Liver (tissue), 9 donors: ENCODE data around the gene TNIP3. TPM values are rescaled to one million over a fixed set of nuclear protein-coding genes. Genes with fewer than 3 reads are reported as not detected.
"Not testable (repeated sequence)": the region's sequence is repeated elsewhere in the genome, so short reads cannot be mapped to it uniquely, and the experiment has no call there.

Experiments
- DNase-seq: peaks from one replicate; pipeline ENCODE4 v3.0.0-alpha.2; 2017; ENCODE audit warnings: low spot score
- H3K27ac ChIP-seq, 2 donors: one replicate each; pipeline ENCODE4 v1.7.0; 2013; ENCODE audit warnings: inconsistent platforms in 2 of 2, low read length in 2 of 2, control low read depth in 1 of 2, low read depth in 1 of 2, mild to moderate bottlenecking in 1 of 2
- H3K27me3 ChIP-seq, 4 donors: one replicate each; pipeline versions ENCODE4 v1.6.1 to v1.7.0; 2013; ENCODE audit warnings: low read length in 3 of 4, inconsistent platforms in 1 of 4, mild to moderate bottlenecking in 1 of 4, moderate library complexity in 1 of 4; ENCODE audit not compliant: control insufficient read depth in 4 of 4, insufficient read depth in 4 of 4
- H3K36me3 ChIP-seq, 4 donors: one replicate each; pipeline versions ENCODE4 v1.6.1 to v1.7.0; 2013; ENCODE audit warnings: low read length in 3 of 4, mild to moderate bottlenecking in 3 of 4, low read depth in 1 of 4, moderate library complexity in 1 of 4; ENCODE audit not compliant: control insufficient read depth in 4 of 4, insufficient read depth in 3 of 4
- H3K4me1 ChIP-seq, 4 donors: one replicate each; pipeline versions ENCODE4 v1.6.1 to v1.7.0; 2013; ENCODE audit warnings: low read length in 3 of 4, mild to moderate bottlenecking in 3 of 4, moderate library complexity in 1 of 4; ENCODE audit not compliant: control insufficient read depth in 4 of 4, insufficient read depth in 4 of 4
- H3K4me3 ChIP-seq, 3 donors: one replicate each; pipeline versions ENCODE4 v1.6.1 to v1.7.0; 2013; ENCODE audit warnings: low read length in 3 of 3, control low read depth in 1 of 3, low read depth in 1 of 3, mild to moderate bottlenecking in 1 of 3
- H3K9ac ChIP-seq, 2 donors: one replicate each; pipeline ENCODE4 v1.7.0; 2013; ENCODE audit warnings: low read length in 2 of 2, mild to moderate bottlenecking in 2 of 2, moderate library complexity in 2 of 2, control low read depth in 1 of 2, low read depth in 1 of 2
- H3K9me3 ChIP-seq, 4 donors: one replicate each; pipeline versions ENCODE4 v1.6.1 to v1.7.0; 2013; ENCODE audit warnings: low read length in 3 of 4; ENCODE audit not compliant: control insufficient read depth in 4 of 4
- ATF3 ChIP-seq: IDR thresholded peaks from 2 replicates; pipeline ENCODE4 v1.6.1; 2016; ENCODE audit warnings: antibody characterized with exemption
- CTCF ChIP-seq: fragments of 150-350 bp; IDR thresholded peaks from 2 replicates; pipeline ENCODE4 v1.5.1; 2017; ENCODE audit warnings: improper control_type of control experiment, low read depth, low read length; ENCODE audit not compliant: missing input control
- EGR1 ChIP-seq, 2 donors: IDR thresholded peaks; 2 replicates each; pipeline ENCODE4 v1.6.1; 2016 to 2018; ENCODE audit warnings: antibody characterized with exemption in 2 of 2, low read depth in 2 of 2
- FOXA2 ChIP-seq: IDR thresholded peaks from 2 replicates; pipeline ENCODE4 v1.6.1; 2016; ENCODE audit warnings: antibody characterized with exemption
- GABPA ChIP-seq, 2 donors: IDR thresholded peaks in 1 of 2; conservative IDR thresholded peaks in 1 of 2; 2 replicates each; pipeline ENCODE4 v1.6.1; 2016; ENCODE audit warnings: antibody characterized with exemption in 2 of 2, mild to moderate bottlenecking in 1 of 2, moderate library complexity in 1 of 2
- HNF4A ChIP-seq, 2 donors: conservative IDR thresholded peaks; 2 replicates each; pipeline ENCODE4 v1.6.1; 2016; ENCODE audit warnings: antibody characterized with exemption in 2 of 2, mild to moderate bottlenecking in 2 of 2
- HNF4G ChIP-seq: IDR thresholded peaks from 2 replicates; pipeline ENCODE4 v1.6.1; 2016; ENCODE audit warnings: antibody characterized with exemption
- JUND ChIP-seq, 2 donors: IDR thresholded peaks; 2 replicates each; pipeline ENCODE4 v1.6.1; 2016; ENCODE audit warnings: antibody characterized with exemption in 2 of 2
- MAX ChIP-seq: IDR thresholded peaks from 2 replicates; pipeline ENCODE4 v1.6.1; 2016; ENCODE audit warnings: antibody characterized with exemption
- NR2F2 ChIP-seq: IDR thresholded peaks from 2 replicates; pipeline ENCODE4 v1.6.1; 2016; ENCODE audit warnings: antibody characterized with exemption
- RAD21 ChIP-seq, 2 donors: IDR thresholded peaks; 2 replicates each; pipeline ENCODE4 v1.6.1; 2016; ENCODE audit warnings: antibody characterized with exemption in 2 of 2, mild to moderate bottlenecking in 2 of 2
- REST ChIP-seq: IDR thresholded peaks from 2 replicates; pipeline ENCODE4 v1.6.1; 2016; ENCODE audit warnings: antibody characterized with exemption, mild to moderate bottlenecking
- RXRA ChIP-seq, 2 donors: IDR thresholded peaks; 2 replicates each; pipeline ENCODE4 v1.6.1; 2017 to 2018; ENCODE audit warnings: antibody characterized with exemption in 2 of 2, mild to moderate bottlenecking in 1 of 2
- SP1 ChIP-seq: IDR thresholded peaks from 2 replicates; pipeline ENCODE4 v1.6.1; 2018; ENCODE audit warnings: antibody characterized with exemption, mild to moderate bottlenecking
- TAF1 ChIP-seq: conservative IDR thresholded peaks from 2 replicates; pipeline ENCODE4 v1.6.1; 2016; ENCODE audit warnings: antibody characterized with exemption, mild to moderate bottlenecking
- YY1 ChIP-seq: IDR thresholded peaks from 2 replicates; pipeline ENCODE4 v1.6.1; 2016; ENCODE audit warnings: antibody characterized with exemption, mild to moderate bottlenecking
- ZBTB33 ChIP-seq: IDR thresholded peaks from 2 replicates; pipeline ENCODE4 v1.6.1; 2016; ENCODE audit warnings: antibody characterized with exemption
- WGBS: extraction: QIAGEN DNeasy Blood & Tissue Kit; methylation state at CpG from one replicate; pipeline ENCODE4 v1.1.7; 2013; 5-methylcytosine and 5-hydroxymethylcytosine counted together
- polyA plus RNA-seq, 2 donors: library from polyadenylated mRNA; stranded (reverse) in 1 of 2; unstranded in 1 of 2; fragments of 200-250 nt in 1 of 2; fragments of >200 nt in 1 of 2; fragmentation: Nextera tagmentation in 1 of 2; extraction: Ambion mirVana in 1 of 2; gene quantifications; one replicate each; pipeline versions ENCODE4 v1.2.1 to v1.2.3, GENCODE V29; 2013 to 2015
- total RNA-seq, 2 donors: library from RNA; depleted of rRNA; stranded (reverse); fragments of >200 nt; gene quantifications; one replicate each; pipeline ENCODE4 v1.2.3, GENCODE V29; 2014
- donor health status: healthy.
- donor health status: healthy.
- donor health status: healthy.
- donor health status: healthy.
- donor health status: healthy.

Gene TNIP3
- total and polyA plus RNA-seq, 4 donors: 0.02 to 0.25 TPM; not detected in 2

GRCh38 chr4:121208244-121209007 lies 44.3 kb upstream of the TNIP3 start:
- Histone ChIP-seq H3K27me3 (peaks cover 0 to 2% (median 0%) of the 10 kb centered on the region in 4 donors), H3K4me1 (no peaks in the 10 kb centered on the region), H3K36me3 (no peaks in the 10 kb centered on the region), H3K9me3 (peaks cover 0 to 2% (median 0%) of the 10 kb centered on the region in 4 donors), H3K9ac (no peak overlapping the region), H3K4me3 (no peak overlapping the region), H3K27ac (no peak overlapping the region)
- TF ChIP-seq SP1 (no peak), EGR1 (IDR thresholded peaks at IDR 0.05; ENCODE audit: low read depth in 2 of 2) (no peak), RXRA (IDR thresholded peaks at IDR 0.05) (no peak), CTCF (no peak), TAF1 (no peak), ATF3 (no peak), HNF4G (no peak), JUND (IDR thresholded peaks at IDR 0.05) (no peak), REST (no peak), HNF4A (conservative IDR thresholded peaks at IDR 0.05) (no peak), ZBTB33 (no peak), RAD21 (IDR thresholded peaks at IDR 0.05) (no peak), GABPA (IDR thresholded peaks at IDR 0.05 in 1 of 2, conservative IDR thresholded peaks at IDR 0.05 in 1 of 2) (no peak), MAX (no peak), YY1 (no peak), FOXA2 (no peak), NR2F2 (no peak)
- WGBS: 73% methylated on average over 4 of the region's 4 CpGs
- DNase-seq: no peak

- H3K4me1 ChIP-seq, H3K27me3 ChIP-seq, H3K4me3 ChIP-seq, H3K9ac ChIP-seq, DNase-seq, H3K36me3 ChIP-seq, H3K9me3 ChIP-seq, H3K27ac ChIP-seq: not testable (repeated sequence)
- WGBS: 89% methylated on average over 3 of the region's 3 CpGs
These were observed 41.7 kb upstream of the TNIP3 start for GRCh38 chr4:121205777-121206176.
